OCI-LY3 (cell line): ENCODE measurements around the gene RBM33.
A peak's percentile ranks its signal among the peaks of the same experiment; 100 is the strongest.

ENCODE experiments used
- H2AFZ ChIP-seq: fragments of 200-600, 300-600 bp; shearing (Covaris generic); 2 replicates; pipeline ENCODE4 v1.6.0; 2014; ENCODE audit warnings: antibody characterized with exemption, low read depth, low read length
- H3K27ac ChIP-seq: fragments of 200-600, 300-600 bp; sonication (generic); 2 replicates; pipeline ENCODE4 v1.5.1; 2014; ENCODE audit warnings: mild to moderate bottlenecking, low read length, moderate library complexity, mixed read lengths
- H3K27me3 ChIP-seq: fragments of 200-600, 300-600 bp; sonication (generic); 2 replicates; pipeline ENCODE4 v1.6.1; 2014; ENCODE audit warnings: low read depth, low read length, mixed read lengths
- H3K36me3 ChIP-seq: fragments of 200-600, 300-600 bp; sonication (generic); replicated peaks from 2 replicates; pipeline ENCODE3; 2014; ENCODE audit warnings: low read depth, low read length, mixed read lengths
- H3K4me1 ChIP-seq: fragments of 300-600, 200-600 bp; sonication (generic); 2 replicates; pipeline ENCODE4 v1.6.1; 2014; ENCODE audit warnings: low read length, mixed read lengths
- H3K4me2 ChIP-seq: fragments of 200-600, 300-600 bp; sonication (generic); 2 replicates; pipeline ENCODE4 v1.6.1; 2014; ENCODE audit warnings: low read length, mixed read lengths
- H3K4me3 ChIP-seq: fragments of 300-600, 200-600 bp; sonication (generic); 2 replicates; pipeline ENCODE4 v1.5.1; 2014; ENCODE audit warnings: antibody characterized with exemption, mild to moderate bottlenecking, low read length, moderate library complexity
- H3K79me2 ChIP-seq: fragments of 300-600, 200-600 bp; shearing (Covaris generic); 2 replicates; pipeline ENCODE4 v1.6.1; 2014; ENCODE audit warnings: mild to moderate bottlenecking, low read length, mixed read lengths
- H3K9ac ChIP-seq: fragments of 300-600, 200-600 bp; shearing (Covaris generic); 2 replicates; pipeline ENCODE4 v1.6.0; 2014; ENCODE audit warnings: mild to moderate bottlenecking, low read length, moderate library complexity
- H3K9me3 ChIP-seq: fragments of 200-600, 300-600 bp; shearing (Covaris generic); 2 replicates; pipeline ENCODE4 v1.6.1; 2014; ENCODE audit warnings: low read length, mixed read lengths; ENCODE audit not compliant: insufficient read depth
- H4K20me1 ChIP-seq: fragments of 200-600, 300-600 bp; sonication (generic); 2 replicates; pipeline ENCODE4 v1.6.1; 2016; ENCODE audit warnings: low read length, mixed read lengths; ENCODE audit not compliant: insufficient read depth
- EZH2phosphoT487 ChIP-seq: fragments of 200-600 bp; shearing (Covaris generic); IDR thresholded peaks from 2 replicates; pipeline ENCODE4 v1.6.1; 2018; ENCODE audit warnings: antibody characterized with exemption, mixed run types, low read depth
- TF ChIP-seq, protein P1 (sequence below): fragments of 200-600, 300-600 bp; sonication (generic); IDR thresholded peaks from 2 replicates; pipeline ENCODE4 v1.5.1; 2014; ENCODE audit warnings: antibody characterized with exemption, low read length, low read depth

The RBM33 gene

DNA sequence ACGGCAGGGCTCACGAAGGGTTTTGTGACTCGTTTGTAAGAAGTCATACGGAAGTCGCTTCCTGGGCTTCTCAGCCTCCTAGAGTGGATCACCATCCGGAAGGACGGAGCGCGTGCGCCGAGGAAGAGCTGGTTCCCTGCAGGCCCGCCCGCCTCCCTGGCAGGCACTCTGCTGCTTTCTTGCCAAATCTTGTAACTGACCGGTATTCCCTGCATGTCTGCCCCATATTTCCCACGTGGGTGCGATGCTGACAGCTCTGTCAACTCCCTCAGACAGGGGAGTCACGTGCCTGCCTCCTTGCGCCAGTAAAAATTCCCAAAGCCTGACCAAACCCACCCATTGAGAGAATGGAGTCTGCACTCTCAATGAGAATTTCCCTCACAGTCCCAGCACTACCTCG lies 155.1 kb downstream of the RBM33 start:
- H3K4me1 ChIP-seq: peaks cover 30% of the 10 kb centered on the region

DNA sequence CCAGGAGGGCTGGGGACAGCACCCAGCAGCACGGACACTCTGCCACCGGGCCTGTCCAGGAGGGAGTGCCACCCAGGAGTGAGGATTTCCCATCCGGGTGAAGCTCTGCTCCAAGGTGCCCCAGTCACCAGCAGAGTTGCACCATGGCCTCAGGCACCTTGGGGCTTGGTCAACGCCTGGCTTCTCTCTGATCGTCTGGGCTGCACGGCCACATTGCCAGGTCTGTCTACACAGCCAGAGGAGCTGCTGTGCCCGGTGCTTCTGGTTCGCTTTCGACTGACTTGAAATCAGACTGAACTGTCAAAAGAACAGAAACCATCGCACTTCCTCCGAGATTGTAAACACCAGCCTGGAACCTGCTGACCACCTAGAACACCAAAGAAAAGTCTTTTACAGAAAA lies 155.8 kb downstream of the RBM33 start:
- H3K36me3 ChIP-seq: no peaks in the 10 kb centered on the region
- no peak overlapping the region for H2AFZ ChIP-seq

More for the DNA sequence above, 155.1 kb downstream of the RBM33 start:
- Histone ChIP-seq H3K4me2 (no peak overlapping the region), H3K9ac (no peak overlapping the region), H3K4me3 (no peak overlapping the region), H3K79me2 (no peaks in the 10 kb centered on the region), H3K36me3 (no peaks in the 10 kb centered on the region), H2AFZ (no peak overlapping the region), H3K27me3 (peaks cover 5% of the 10 kb centered on the region; the same call in 1 of the 2 replicates), H3K9me3 (no peaks in the 10 kb centered on the region), H3K27ac (no peak overlapping the region), H4K20me1 (no peaks in the 10 kb centered on the region)
- TF ChIP-seq, protein P1, sequence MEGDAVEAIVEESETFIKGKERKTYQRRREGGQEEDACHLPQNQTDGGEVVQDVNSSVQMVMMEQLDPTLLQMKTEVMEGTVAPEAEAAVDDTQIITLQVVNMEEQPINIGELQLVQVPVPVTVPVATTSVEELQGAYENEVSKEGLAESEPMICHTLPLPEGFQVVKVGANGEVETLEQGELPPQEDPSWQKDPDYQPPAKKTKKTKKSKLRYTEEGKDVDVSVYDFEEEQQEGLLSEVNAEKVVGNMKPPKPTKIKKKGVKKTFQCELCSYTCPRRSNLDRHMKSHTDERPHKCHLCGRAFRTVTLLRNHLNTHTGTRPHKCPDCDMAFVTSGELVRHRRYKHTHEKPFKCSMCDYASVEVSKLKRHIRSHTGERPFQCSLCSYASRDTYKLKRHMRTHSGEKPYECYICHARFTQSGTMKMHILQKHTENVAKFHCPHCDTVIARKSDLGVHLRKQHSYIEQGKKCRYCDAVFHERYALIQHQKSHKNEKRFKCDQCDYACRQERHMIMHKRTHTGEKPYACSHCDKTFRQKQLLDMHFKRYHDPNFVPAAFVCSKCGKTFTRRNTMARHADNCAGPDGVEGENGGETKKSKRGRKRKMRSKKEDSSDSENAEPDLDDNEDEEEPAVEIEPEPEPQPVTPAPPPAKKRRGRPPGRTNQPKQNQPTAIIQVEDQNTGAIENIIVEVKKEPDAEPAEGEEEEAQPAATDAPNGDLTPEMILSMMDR: no peak
- no peak for TF ChIP-seq EZH2phosphoT487

DNA sequence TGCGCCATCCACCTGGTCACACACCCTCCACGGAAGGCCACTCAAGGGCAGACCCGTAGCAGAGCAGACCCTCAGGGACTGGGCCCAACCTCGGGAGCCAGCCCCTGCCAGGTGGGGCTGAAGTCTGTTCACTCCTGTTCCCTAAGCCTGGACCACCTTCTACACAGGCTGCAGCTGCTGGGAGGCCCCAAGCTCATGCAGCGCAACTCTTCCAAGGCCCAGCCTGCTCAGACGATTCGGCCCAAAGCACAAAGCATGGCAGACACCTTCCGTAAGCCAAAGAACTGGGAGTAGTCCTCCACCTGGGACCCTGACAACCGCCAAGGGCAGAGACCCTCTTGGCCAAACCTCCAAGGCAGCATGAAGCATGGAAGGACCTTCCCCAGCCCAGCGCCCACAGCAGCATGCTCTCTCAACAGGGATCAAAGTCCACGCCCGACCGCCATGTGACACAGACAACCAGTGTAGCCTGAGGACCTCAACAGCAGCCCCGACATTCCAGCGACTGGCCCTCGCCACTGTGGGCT lies 156.3 kb downstream of the RBM33 start:
- H3K36me3 ChIP-seq: no peaks in the 10 kb centered on the region
- H3K9ac ChIP-seq: no peak overlapping the region
- no peak overlapping the region for H3K27ac ChIP-seq
- H3K4me2 ChIP-seq: peak overlapping the region; percentile 20; the same call in 1 of the 2 replicates
- H4K20me1 ChIP-seq: no peaks in the 10 kb centered on the region
- H3K4me1 ChIP-seq: peaks cover 23% of the 10 kb centered on the region
- TF ChIP-seq, protein P1: no peak
- TF ChIP-seq EZH2phosphoT487: no peak
- H3K79me2 ChIP-seq: no peaks in the 10 kb centered on the region
- H3K4me3 ChIP-seq: no peak overlapping the region
- no peak overlapping the region for H2AFZ ChIP-seq
- H3K27me3 ChIP-seq: peaks cover 5% of the 10 kb centered on the region; the same call in 1 of the 2 replicates
- H3K9me3 ChIP-seq: no peaks in the 10 kb centered on the region

More for the DNA sequence above, 155.8 kb downstream of the RBM33 start:
- peak overlapping the region; percentile 20; the same call in 1 of the 2 replicates for H3K4me2 ChIP-seq
- peaks cover 24% of the 10 kb centered on the region for H3K4me1 ChIP-seq
- no peaks in the 10 kb centered on the region for H4K20me1 ChIP-seq
- H3K79me2 ChIP-seq: no peaks in the 10 kb centered on the region
- H3K27ac ChIP-seq: no peak overlapping the region
- H3K4me3 ChIP-seq: no peak overlapping the region
- no peak for TF ChIP-seq EZH2phosphoT487
- H3K9ac ChIP-seq: no peak overlapping the region
- H3K27me3 ChIP-seq: peaks cover 5% of the 10 kb centered on the region; the same call in 1 of the 2 replicates
- H3K9me3 ChIP-seq: no peaks in the 10 kb centered on the region

DNA sequence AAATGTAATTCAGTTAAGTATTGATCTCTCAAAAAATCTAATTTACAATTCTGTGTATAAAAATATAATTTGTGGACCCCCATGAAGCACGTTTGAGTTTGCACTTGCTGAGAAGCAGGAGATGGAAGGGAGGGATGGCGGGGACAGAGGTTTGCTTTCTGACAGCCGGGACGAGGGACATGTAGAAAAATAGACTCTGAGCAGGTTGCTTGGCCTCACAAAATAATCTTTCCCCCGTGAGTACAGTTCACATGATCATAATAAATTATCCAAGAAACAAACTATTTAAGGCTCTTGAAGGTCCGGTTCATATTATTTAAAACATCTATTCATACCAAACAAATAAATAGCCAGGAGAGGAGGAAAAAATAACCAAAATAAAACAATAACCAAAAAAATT lies 157.8 kb downstream of the RBM33 start:
- H4K20me1 ChIP-seq: no peaks in the 10 kb centered on the region
- TF ChIP-seq, protein P1: no peak
- TF ChIP-seq EZH2phosphoT487: no peak
- no peak overlapping the region for H3K27ac ChIP-seq
- no peak overlapping the region for H3K4me2 ChIP-seq
- H3K4me1 ChIP-seq: peaks cover 23% of the 10 kb centered on the region
- H3K4me3 ChIP-seq: no peak overlapping the region
- H3K79me2 ChIP-seq: no peaks in the 10 kb centered on the region
- no peaks in the 10 kb centered on the region for H3K36me3 ChIP-seq
- H2AFZ ChIP-seq: no peak overlapping the region
- no peaks in the 10 kb centered on the region for H3K9me3 ChIP-seq
- H3K9ac ChIP-seq: no peak overlapping the region
- H3K27me3 ChIP-seq: peaks cover 5% of the 10 kb centered on the region; the same call in 1 of the 2 replicates
